ENCODE measurements around the gene SPATS2. TPM values are rescaled to one million over a fixed set of nuclear protein-coding genes. Genes with fewer than 3 reads are reported as not detected.
"Not testable (repeated sequence)": the region's sequence is repeated elsewhere in the genome, so short reads cannot be mapped to it uniquely, and the experiment has no call there.

SPATS2 gene
- total RNA-seq, 2 experiments from 2014 or later: 22.7 to 36.4 TPM

GRCh38 chr12:49332441-49332861 lies 34.8 kb upstream of the SPATS2 start:
- intact Hi-C loops (cut with micrococcal nuclease; ENCODE audit: unreplicated experiment): no loop called here
- Histone ChIP-seq H3K4me2 (ENCODE audit: low read length) (no peak overlapping the region), H3K9me2 (ENCODE audit: insufficient read depth, low read length) (no peaks in the 10 kb centered on the region), H4K20me1 (ENCODE audit: insufficient read depth, low read length) (no peaks in the 10 kb centered on the region), H2AFZ (ENCODE audit: low read length) (no peak overlapping the region), H3K9me3 (ENCODE audit: low read length) (no peaks in the 10 kb centered on the region), H3K36me3 (ENCODE audit: insufficient read depth, low read length) (peaks cover 36% of the 10 kb centered on the region), H3K27ac (ENCODE audit: low read depth, low read length, poor library complexity, severe bottlenecking) (no peak overlapping the region), H3K79me2 (ENCODE audit: insufficient read depth, low read depth, low read length) (no peaks in the 10 kb centered on the region), H3K4me3 (ENCODE audit: low read depth, low read length, poor library complexity, severe bottlenecking) (no peak overlapping the region), H3K4me1 (ENCODE audit: insufficient read depth, low read length, poor library complexity, severe bottlenecking) (peaks cover 7% of the 10 kb centered on the region)
- no TSS peak for BruUV-seq (replicated peaks)
- ChIA-PET POLR2A (no interaction called here), CTCF (ENCODE audit: unreplicated experiment) (interaction anchor here (1.1 kb wide), 1 partner anchor 11 kb away, joined by 4 read pairs; no protein-coding TSS in a partner anchor)
- TF ChIP-seq EZH2phosphoT487 (IDR thresholded peaks at IDR 0.05; ENCODE audit: borderline replicate concordance, low read depth, low read length): no peak
- TF ChIP-seq CTCF (conservative IDR thresholded peaks at IDR 0.05; ENCODE audit: low read length): no peak
- DNase-seq (ENCODE audit: low spot score): no peak

GRCh38 chr12:49332891-49333371 lies 34.3 kb upstream of the SPATS2 start:
- peaks cover 11% of the 10 kb centered on the region for H3K4me1 ChIP-seq (ENCODE audit: insufficient read depth, low read length, poor library complexity, severe bottlenecking)
- no peaks in the 10 kb centered on the region for H3K9me3 ChIP-seq (ENCODE audit: low read length)
- POLR2A ChIA-PET: no interaction called here
- H3K4me2 ChIP-seq (ENCODE audit: low read length): no peak overlapping the region
- TF ChIP-seq CTCF (conservative IDR thresholded peaks at IDR 0.05; ENCODE audit: low read length) (no peak), EZH2phosphoT487 (IDR thresholded peaks at IDR 0.05; ENCODE audit: borderline replicate concordance, low read depth, low read length) (no peak)
- H3K27ac ChIP-seq (ENCODE audit: low read depth, low read length, poor library complexity, severe bottlenecking): no peak overlapping the region
- H4K20me1 ChIP-seq (ENCODE audit: insufficient read depth, low read length): no peaks in the 10 kb centered on the region
- no peaks in the 10 kb centered on the region for H3K79me2 ChIP-seq (ENCODE audit: insufficient read depth, low read depth, low read length)
- no peak overlapping the region for H3K4me3 ChIP-seq (ENCODE audit: low read depth, low read length, poor library complexity, severe bottlenecking)
- no peak for DNase-seq (ENCODE audit: low spot score)
- CTCF ChIA-PET (ENCODE audit: unreplicated experiment): no interaction called here
- peaks cover 33% of the 10 kb centered on the region for H3K36me3 ChIP-seq (ENCODE audit: insufficient read depth, low read length)
- intact Hi-C loops (cut with micrococcal nuclease; ENCODE audit: unreplicated experiment): no loop called here
- no peaks in the 10 kb centered on the region for H3K9me2 ChIP-seq (ENCODE audit: insufficient read depth, low read length)
- no peak overlapping the region for H2AFZ ChIP-seq (ENCODE audit: low read length)
- no TSS peak for BruUV-seq (replicated peaks)

GRCh38 chr12:49333778-49334177 lies 33.5 kb upstream of the SPATS2 start:
- intact Hi-C loops (cut with micrococcal nuclease; ENCODE audit: unreplicated experiment); H3K79me2 ChIP-seq (ENCODE audit: insufficient read depth, low read depth, low read length): not testable (repeated sequence)

More at GRCh38 chr12:49333778-49334177, 33.5 kb upstream of the SPATS2 start:
- Histone ChIP-seq H3K4me1 (ENCODE audit: insufficient read depth, low read length, poor library complexity, severe bottlenecking) (peaks cover 11% of the 10 kb centered on the region), H3K36me3 (ENCODE audit: insufficient read depth, low read length) (peaks cover 30% of the 10 kb centered on the region)
- BruUV-seq (replicated peaks); H3K4me3 ChIP-seq (ENCODE audit: low read depth, low read length, poor library complexity, severe bottlenecking); H2AFZ ChIP-seq (ENCODE audit: low read length); POLR2A ChIA-PET; H3K9me2 ChIP-seq (ENCODE audit: insufficient read depth, low read length); H3K9me3 ChIP-seq (ENCODE audit: low read length); H3K27ac ChIP-seq (ENCODE audit: low read depth, low read length, poor library complexity, severe bottlenecking); H3K4me2 ChIP-seq (ENCODE audit: low read length); H4K20me1 ChIP-seq (ENCODE audit: insufficient read depth, low read length); CTCF ChIA-PET (ENCODE audit: unreplicated experiment); DNase-seq (ENCODE audit: low spot score): not testable (repeated sequence)
